Left ventricle myocardium inferior (tissue), 1 donor: ENCODE measurements around the gene TRHDE. TPM values are rescaled to one million over a fixed set of nuclear protein-coding genes. Genes with fewer than 3 reads are reported as not detected.

Source experiments
- DNase-seq: peaks from one replicate; pipeline ENCODE4 v3.0.0-alpha.2; 2020
- H3K27ac ChIP-seq: fragments of 200-600 bp; replicated peaks from 2 replicates; pipeline ENCODE4 v1.8.0; 2021
- H3K27me3 ChIP-seq: fragments of 200-600 bp; 2 replicates; pipeline ENCODE4 v1.8.0; 2021; ENCODE audit warnings: low read depth
- H3K36me3 ChIP-seq: fragments of 200-600 bp; 2 replicates; pipeline ENCODE4 v1.8.0; 2021
- H3K4me1 ChIP-seq: fragments of 200-600 bp; 2 replicates; pipeline ENCODE4 v1.8.0; 2021
- H3K4me3 ChIP-seq: fragments of 200-600 bp; 2 replicates; pipeline ENCODE4 v1.8.0; 2021; ENCODE audit warnings: mild to moderate bottlenecking, moderate library complexity
- H3K9me3 ChIP-seq: fragments of 200-600 bp; replicated peaks from 2 replicates; pipeline ENCODE4 v1.8.0; 2021
- CTCF ChIP-seq: fragments of 200-600 bp; IDR thresholded peaks from 2 replicates; pipeline ENCODE4 v1.8.0; 2021; ENCODE audit warnings: antibody characterized with exemption, mild to moderate bottlenecking, borderline replicate concordance
- intact Hi-C: fragments of 100-400 bp; cut with micrococcal nuclease; formaldehyde crosslinking; loops from one replicate; pipeline ENCODE4 v1.11.0; 2022
- total RNA-seq: library from RNA; stranded (reverse); fragmentation: NEBNext Ultra II Directional; extraction: Animal tissue kit (Norgen Biotek cat#: 25700); gene quantifications from one replicate; pipeline ENCODE4 v1.2.1, GENCODE V29; 2021
- donor health status: DM: no; HTN: yes; CAD: no; lungs with severe emphysema.

The TRHDE gene
- total RNA-seq, 1 donor from 2014 or later = 0.96 TPM

GRCh38 chr12:72295744-72296143, 23.6 kb downstream of the TRHDE start:
- H3K36me3 ChIP-seq = no peaks in the 10 kb centered on the region

GRCh38 chr12:72296389-72296788, 24.2 kb downstream of the TRHDE start:
- intact Hi-C loops = no loop called here
- no peak overlapping the region for H3K27ac ChIP-seq
- no peak for TF ChIP-seq CTCF

More at GRCh38 chr12:72295744-72296143, 23.6 kb downstream of the TRHDE start:
- Histone ChIP-seq H3K27ac (no peak overlapping the region), H3K27me3 (no peaks in the 10 kb centered on the region), H3K9me3 (no peaks in the 10 kb centered on the region), H3K4me1 (no peaks in the 10 kb centered on the region), H3K4me3 (no peak overlapping the region)
- no peak for TF ChIP-seq CTCF
- intact Hi-C loops = no loop called here
- DNase-seq = no peak

GRCh38 chr12:72297666-72298065, 25.5 kb downstream of the TRHDE start:
- intact Hi-C loops = no loop called here
- Histone ChIP-seq H3K4me3 (no peak overlapping the region), H3K9me3 (no peaks in the 10 kb centered on the region), H3K36me3 (no peaks in the 10 kb centered on the region), H3K27me3 (no peaks in the 10 kb centered on the region), H3K4me1 (no peaks in the 10 kb centered on the region), H3K27ac (no peak overlapping the region)
- DNase-seq = no peak
- no peak for TF ChIP-seq CTCF

More at GRCh38 chr12:72296389-72296788, 24.2 kb downstream of the TRHDE start:
- Histone ChIP-seq H3K9me3 (no peaks in the 10 kb centered on the region), H3K27me3 (no peaks in the 10 kb centered on the region), H3K4me3 (no peak overlapping the region), H3K4me1 (no peaks in the 10 kb centered on the region), H3K36me3 (no peaks in the 10 kb centered on the region)
- DNase-seq = no peak

- Histone ChIP-seq H3K27me3 (no peaks in the 10 kb centered on the region), H3K4me1 (no peaks in the 10 kb centered on the region), H3K27ac (no peak overlapping the region), H3K4me3 (no peak overlapping the region), H3K36me3 (no peaks in the 10 kb centered on the region), H3K9me3 (no peaks in the 10 kb centered on the region)
- TF ChIP-seq CTCF = no peak
- no peak for DNase-seq
- intact Hi-C loops = no loop called here
Observed at GRCh38 chr12:72300728-72301127, 28.6 kb downstream of the TRHDE start.

- Histone ChIP-seq H3K9me3 (no peaks in the 10 kb centered on the region), H3K4me1 (no peaks in the 10 kb centered on the region), H3K4me3 (no peak overlapping the region), H3K36me3 (no peaks in the 10 kb centered on the region), H3K27me3 (no peaks in the 10 kb centered on the region), H3K27ac (no peak overlapping the region)
- intact Hi-C loops = no loop called here
- DNase-seq = no peak
- no peak for TF ChIP-seq CTCF
Observed at GRCh38 chr12:72304751-72305150, 32.6 kb downstream of the TRHDE start.

GRCh38 chr12:72307229-72307628, 35.1 kb downstream of the TRHDE start:
- DNase-seq = no peak
- intact Hi-C loops = no loop called here
- Histone ChIP-seq H3K27ac (no peak overlapping the region), H3K27me3 (no peaks in the 10 kb centered on the region), H3K4me3 (no peak overlapping the region), H3K4me1 (no peaks in the 10 kb centered on the region), H3K9me3 (no peaks in the 10 kb centered on the region), H3K36me3 (no peaks in the 10 kb centered on the region)
- no peak for TF ChIP-seq CTCF
